GM19468 (cell line): Measurements from ENCODE around the gene CMTM1.
A peak's percentile ranks its signal among the peaks of the same experiment; 100 is the strongest.
"Not testable (repeated sequence)": the region's sequence is repeated elsewhere in the genome, so short reads cannot be mapped to it uniquely, and the experiment has no call there.

Experiments used
- ATAC-seq: cut with Tn5 transposase; IDR thresholded peaks from one replicate; pipeline ENCODE4 v1.9.1; 2021; ENCODE audit warnings: mild to moderate bottlenecking, moderate library complexity, moderate number of reproducible peaks; ENCODE audit not compliant: unreplicated experiment; ENCODE audit errors: extremely low read depth

Gene CMTM1

DNA sequence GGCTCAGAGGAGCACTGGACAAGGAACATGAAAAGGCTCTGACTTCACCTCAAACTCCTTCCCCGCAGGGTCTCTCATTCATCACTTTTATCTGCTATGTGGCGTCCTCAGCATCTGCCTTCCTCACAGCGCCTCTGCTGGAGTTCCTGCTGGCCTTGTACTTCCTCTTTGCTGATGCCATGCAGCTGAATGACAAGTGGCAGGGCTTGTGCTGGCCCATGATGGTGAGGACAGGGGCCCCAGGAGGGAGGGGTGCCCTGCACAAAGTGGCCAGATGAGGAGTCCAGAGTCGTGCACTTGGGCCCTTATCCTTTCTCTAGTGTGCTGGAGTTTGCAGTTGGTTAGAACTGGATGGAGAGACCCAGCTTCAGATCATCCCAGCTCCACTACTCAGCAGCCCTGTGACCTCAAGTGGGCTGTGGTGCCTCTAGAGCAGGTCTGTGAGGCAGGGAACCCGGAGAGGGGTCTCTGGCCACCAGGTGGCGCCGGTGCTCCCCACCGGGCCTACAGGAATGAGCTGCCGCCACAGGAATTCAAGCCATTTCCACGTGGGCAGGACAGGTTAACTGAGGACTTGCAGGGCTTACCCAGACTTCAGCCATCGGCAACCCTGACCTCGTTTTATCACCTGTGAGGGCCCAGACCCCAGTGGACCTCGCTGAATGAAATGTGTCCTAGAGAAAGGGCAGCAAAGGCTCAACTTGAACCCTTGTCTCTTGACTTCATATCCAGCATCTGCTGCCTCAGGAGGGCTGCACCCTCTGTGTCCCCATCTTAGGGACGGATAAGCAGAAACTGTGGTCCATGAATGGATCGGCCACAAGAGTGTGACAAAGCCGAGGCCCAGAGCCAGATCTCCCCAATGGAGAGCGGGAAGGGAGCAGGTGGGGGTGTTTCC lies 42.3 kb downstream of the CMTM1 start:
- ATAC-seq, result peak; percentile 12

- ATAC-seq, result no peak
These were observed 42.9 kb downstream of the CMTM1 start for GRCh38 chr16:66609139-66609510.

DNA sequence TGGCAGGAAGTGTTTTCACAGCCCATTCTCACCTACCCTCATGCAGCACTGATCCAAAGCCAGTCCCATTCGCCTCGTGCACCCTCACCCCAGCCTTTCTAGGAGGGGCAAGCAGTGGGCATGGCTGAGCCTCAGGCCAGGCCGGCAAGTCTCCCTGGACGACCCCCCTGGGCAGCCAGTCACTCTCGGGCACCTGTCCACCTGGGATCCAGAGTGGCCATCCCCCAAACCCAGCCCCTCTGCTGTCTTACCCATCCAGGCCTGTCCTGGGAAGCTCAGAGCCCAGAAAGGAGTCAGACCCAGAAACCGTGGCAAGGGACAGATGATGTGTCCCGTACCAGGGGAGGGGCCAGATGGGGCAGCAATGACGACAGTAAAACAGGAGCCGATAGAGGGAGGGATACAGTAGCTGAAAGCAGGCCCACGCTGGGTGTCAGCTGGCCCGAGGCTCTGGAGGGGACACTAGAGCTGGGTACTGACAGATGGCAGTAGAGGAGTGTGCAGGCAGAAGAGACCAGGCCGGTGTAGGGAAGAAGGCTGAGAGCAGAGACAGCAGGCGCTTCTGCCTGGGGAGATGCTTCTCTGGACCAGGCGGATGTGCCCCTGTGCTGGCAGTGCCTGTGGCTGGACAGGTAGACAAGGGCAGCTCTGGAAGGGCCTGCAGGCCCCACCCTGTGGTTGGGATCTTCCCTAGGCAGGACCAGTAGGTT lies 44.0 kb downstream of the CMTM1 start:
- ATAC-seq, result no peak

DNA sequence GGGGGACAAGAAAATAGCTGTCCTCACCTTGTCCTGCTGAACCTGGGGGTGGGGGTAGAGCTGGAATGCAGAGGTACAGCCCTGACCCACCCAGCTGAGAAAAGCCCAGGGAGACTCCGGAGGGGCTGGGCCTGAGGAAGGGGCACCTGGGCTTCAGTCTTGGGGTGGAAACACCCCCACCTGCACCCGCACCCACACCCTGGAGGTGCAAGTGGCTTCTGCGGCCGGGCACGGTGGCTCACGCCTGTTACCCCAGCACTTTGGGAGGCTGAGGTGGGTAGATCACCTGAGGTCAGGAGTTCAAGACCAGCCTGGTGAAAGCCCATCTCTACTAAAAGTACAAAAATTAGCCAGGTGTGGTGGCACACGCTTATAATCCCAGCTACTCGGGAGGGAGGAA lies 45.7 kb downstream of the CMTM1 start:
- ATAC-seq, result not testable (repeated sequence)

DNA sequence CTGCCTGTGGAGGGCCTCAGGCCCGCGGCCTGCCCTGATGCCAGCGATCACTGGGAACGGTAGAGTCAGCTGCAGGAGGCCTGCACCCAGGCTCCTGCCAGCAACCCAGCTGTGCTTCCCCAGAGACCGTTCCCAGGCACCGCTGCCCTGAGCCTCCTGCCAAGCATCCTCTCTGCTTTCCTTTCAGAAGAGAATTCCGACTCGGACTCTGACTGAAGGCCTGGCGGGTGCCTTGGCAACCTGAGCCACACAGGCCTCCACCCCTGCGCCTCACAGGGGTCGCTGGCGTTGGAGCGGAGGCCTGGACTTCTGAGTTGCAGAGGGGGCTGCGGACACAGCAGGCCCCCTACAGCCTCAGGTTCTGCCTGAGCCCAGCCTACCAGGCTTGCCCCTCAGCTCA lies 46.2 kb downstream of the CMTM1 start:
- ATAC-seq, result no peak

GRCh38 chr16:66614161-66614802 lies 48.0 kb downstream of the CMTM1 start:
- ATAC-seq, result no peak

- no peak for ATAC-seq
These were observed 49.9 kb downstream of the CMTM1 start for GRCh38 chr16:66616169-66616568.

DNA sequence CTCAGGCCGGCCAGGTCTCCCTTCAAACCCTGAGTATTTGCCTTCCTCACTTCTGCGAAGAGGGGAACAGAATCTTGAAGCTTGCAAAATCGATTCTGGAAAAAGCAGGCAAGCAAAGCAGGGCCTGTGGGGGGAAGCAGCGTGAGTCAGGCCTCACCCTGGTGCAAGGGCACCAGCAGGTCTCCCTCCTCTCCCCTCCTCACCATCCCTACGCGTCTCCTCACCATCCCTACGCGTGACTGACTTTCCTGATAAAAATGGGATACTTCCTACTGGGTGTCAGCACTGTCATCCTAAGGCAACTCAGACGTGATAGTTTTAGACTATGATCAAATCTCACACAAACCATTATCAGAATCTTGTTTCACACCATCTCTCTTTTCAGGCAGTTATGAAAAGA lies 50.4 kb downstream of the CMTM1 start:
- no peak for ATAC-seq

- ATAC-seq, result no peak
These were observed 50.8 kb downstream of the CMTM1 start for GRCh38 chr16:66617010-66617434.

- ATAC-seq, result no peak
These were observed 51.5 kb downstream of the CMTM1 start for GRCh38 chr16:66617728-66618127.

DNA sequence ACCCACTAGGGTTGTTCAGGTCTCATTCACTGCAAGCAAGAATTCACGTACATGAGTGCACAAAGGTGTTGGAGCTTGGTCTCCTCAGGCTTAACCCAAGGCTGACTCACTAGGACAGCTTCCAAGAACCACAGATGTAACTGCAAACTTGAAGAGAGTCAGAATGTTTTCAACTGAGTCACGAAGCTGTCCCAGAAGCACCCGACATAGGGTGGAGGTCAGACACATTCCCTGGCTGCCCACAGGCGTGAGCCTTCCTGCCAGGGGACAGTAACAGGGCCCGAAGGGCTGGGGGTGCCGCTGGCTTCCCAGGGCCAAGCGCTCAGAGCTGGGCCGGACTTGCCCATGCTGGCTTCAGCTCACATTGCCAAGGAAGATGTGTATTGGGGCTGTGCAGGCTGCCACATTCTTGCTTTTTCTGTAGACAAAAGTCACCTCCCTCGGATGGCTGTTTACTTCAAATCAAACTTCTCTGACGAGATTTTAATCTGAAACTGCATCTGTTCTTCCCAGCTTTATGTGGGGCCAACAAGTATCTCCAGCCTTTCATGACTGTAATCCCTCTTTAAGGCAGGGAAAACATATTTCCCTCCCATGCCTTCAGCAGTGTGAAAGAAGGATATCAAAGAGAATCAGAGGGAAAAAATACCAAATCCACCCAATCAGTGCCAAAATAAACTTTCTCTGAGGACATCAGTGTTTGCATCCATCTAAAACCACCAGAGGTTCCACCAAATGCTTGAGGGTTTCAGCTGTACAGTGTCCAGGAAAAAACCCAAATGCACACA lies 52.5 kb downstream of the CMTM1 start:
- no peak for ATAC-seq

- ATAC-seq, result no peak
These were observed 53.5 kb downstream of the CMTM1 start for GRCh38 chr16:66619534-66620428.

DNA sequence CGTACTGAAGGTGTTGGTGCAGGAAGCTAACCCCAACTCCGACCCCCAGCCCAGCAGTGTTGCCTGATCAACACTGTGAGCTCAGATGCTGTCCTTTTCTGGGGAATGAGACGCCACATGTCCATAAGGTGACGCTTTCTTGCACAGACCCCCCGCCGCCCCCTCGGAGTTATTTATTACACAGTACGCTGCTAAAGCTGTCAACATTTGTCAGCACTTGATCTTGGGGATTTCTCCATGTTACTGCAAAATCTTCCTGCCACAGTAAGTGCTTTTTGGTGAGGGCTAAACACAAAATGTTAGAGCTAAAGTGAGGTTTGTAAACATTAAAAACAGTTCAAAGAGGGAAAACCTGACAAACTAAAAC lies 54.2 kb downstream of the CMTM1 start:
- ATAC-seq, result no peak

- no peak for ATAC-seq
These were observed 55.7 kb downstream of the CMTM1 start for GRCh38 chr16:66621973-66622372.

DNA sequence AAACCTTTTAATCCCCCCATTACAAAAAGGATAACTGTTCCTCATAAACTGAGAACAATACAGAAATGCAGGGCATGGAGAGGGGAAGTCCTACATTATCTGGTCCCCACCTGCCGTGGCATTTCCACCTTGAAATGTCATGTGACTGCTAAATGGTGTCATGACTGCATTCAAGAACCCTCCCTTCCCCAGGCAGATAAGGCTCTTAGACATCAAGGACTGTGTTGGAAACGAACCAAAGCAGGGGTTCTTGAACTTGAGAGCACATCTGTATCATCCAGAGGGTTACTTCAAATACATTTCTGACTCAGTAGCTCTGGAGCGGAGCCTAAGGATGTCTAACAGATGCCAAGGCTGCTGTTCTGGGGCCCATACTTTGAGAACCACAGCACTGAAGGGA lies 56.6 kb downstream of the CMTM1 start:
- ATAC-seq, result no peak

DNA sequence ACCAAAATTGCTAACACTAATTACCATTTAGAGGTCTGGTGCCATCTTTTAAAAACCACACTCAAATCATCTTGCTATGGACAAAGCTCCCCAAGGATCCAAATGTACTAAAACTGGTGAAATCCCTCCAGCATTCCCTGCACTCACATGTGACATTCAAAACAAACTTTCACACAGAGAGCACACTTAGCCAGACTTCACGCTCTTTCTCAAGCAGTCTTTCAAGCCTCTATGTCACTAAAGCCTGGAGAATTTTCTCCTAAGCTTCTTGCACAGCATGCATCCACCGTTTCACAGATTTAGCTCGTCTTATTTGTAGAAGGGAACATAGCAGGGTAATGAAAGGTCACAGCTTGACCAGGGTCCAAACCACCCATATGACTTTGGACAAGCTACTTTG lies 57.5 kb downstream of the CMTM1 start:
- no peak for ATAC-seq

GRCh38 chr16:66627611-66628378 lies 61.6 kb downstream of the CMTM1 start:
- ATAC-seq, result not testable (repeated sequence)
